NCI-H128 (cell line): ENCODE data around the gene FKBP2.
"Not testable (repeated sequence)": the region's sequence is repeated elsewhere in the genome, so short reads cannot be mapped to it uniquely, and the experiment has no call there.

ENCODE experiments used
- DNase-seq: peaks from one replicate; lab custom pipeline; 2025; ENCODE audit not compliant: unreplicated experiment; lab: John Stamatoyannopoulos, UW

The FKBP2 gene

DNA sequence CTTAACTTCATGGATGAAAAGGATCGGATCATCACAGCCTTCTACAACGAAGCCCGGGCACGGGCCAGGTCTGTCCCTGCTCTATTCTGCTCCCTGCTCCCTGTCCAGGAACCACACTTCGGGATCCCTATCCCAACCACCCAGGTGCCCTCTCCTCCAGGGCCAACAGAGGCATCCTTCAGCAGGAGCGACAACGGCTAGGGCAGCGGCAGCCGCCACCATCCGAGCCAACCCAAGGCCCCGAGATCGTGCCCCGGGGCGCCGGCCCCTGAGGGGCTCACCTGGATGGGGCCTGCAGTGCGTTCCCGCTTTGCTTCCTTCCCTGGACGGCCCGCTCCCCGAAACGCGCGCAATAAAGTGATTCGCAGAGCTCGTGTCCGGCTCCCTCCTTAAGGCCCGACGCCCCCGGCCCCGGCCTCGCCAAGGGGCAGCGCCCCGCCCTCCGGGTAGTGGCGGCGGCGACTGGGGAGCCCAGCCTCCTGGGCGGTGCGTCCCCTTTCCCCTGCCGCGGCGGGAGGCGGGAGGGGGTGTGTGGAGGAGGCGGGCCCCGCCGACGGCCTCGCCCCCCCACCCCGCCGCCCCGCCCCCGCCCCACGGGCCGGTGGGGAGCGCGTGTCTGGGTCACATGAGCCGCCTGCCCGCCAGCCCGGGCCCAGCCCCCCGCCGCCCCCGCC lies 6.8 kb upstream of the FKBP2 start, which contains the start of gene VEGFB:
Gene VEGFB, plus strand, starts transcription at position 672 of the 674 bp plus-strand sequence. CDS start 250 bp downstream, outside the sequence.
- DNase-seq, result no peak

GRCh38 chr11:64234647-64235379 lies 6.1 kb upstream of the FKBP2 start:
- no peak for DNase-seq

DNA sequence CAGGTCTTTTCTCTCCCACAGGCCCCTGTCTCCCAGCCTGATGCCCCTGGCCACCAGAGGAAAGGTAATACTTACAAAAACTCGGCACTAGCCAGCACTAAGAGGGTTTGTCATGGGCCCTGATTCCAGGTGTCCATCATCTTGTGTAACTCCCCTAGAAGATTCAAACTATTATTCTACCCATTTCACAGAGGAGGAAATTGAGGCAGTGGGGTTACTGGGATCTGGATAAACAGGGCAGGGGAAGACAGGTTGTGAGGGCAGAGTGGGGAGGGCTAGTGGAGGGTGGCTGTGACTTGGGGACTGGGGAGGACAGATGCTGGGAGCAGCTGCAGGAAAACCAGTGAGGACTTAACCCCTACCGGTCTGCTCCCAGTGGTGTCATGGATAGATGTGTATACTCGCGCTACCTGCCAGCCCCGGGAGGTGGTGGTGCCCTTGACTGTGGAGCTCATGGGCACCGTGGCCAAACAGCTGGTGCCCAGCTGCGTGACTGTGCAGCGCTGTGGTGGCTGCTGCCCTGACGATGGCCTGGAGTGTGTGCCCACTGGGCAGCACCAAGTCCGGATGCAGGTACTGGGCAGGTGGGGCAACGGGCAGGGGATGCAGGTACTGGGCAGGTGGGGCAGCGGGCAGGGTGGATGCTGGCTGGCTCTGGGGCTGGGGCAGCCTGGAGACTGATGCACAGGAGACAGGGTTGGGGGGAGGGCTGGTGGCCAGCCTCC lies 5.3 kb upstream of the FKBP2 start:
- DNase-seq, result no peak

GRCh38 chr11:64237484-64237951 lies 3.4 kb upstream of the FKBP2 start:
- no peak for DNase-seq

DNA sequence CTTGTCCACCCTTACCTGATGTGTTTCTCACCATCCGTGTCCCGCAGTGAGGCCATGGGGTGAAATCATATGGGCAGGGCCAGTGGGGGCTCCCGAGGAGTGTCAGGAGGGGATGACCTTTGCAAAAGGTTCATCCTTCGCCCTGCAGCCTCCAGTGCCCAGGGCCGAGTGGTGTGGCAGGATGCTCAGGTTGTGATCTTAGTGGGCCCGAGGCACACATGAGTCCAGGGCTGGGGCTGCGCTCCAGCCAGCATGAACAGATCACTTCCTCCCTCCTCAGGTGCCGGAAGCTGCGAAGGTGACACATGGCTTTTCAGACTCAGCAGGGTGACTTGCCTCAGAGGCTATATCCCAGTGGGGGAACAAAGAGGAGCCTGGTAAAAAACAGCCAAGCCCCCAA lies 2.8 kb upstream of the FKBP2 start:
- DNase-seq, result no peak

GRCh38 chr11:64238999-64239398 lies 1.9 kb upstream of the FKBP2 start:
- no peak for DNase-seq

DNA sequence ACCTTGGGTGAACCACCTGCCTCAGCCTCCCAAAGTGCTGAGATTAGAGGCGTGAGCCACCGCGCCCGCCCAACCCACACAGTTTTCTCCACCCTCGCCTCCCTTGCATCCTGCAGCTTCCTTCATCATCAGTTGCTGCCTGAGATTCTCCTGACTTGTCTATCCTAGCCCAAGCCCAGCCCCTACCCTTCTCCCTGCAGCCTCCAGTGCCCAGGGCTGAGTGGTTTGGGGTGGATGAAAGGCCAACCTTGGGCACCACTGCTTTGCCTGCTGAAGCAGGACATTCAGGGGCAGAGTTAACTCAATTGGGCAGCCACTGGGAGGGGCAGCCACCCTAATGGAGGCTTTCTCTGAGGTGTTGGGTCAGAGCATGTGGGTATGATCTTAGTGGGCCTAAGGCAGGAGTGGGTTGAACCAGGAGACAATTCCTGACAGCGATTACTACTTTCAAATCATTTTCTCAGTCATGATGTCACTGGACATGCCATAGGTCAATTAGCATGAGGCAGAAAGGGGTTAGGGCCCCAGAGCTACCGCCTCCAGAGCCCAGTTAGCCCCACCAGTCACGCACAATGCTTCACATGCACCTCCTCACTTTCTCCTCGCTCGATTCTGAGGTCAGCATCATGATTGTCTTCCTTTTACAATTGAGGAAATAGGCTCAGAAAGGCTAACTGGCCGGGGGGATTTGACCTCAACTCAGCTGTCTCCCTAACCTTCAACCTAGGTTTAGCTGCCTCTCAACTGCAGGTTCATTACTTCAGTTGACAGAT lies 1.0 kb upstream of the FKBP2 start:
- DNase-seq, result no peak

- DNase-seq, result peak; percentile 95
Measured at GRCh38 chr11:64241241-64241490, 271 bp downstream of the FKBP2 start.

- DNase-seq, result no peak
Measured at GRCh38 chr11:64241491-64242374, 838 bp downstream of the FKBP2 start.

GRCh38 chr11:64243236-64243854 lies 2.5 kb downstream of the FKBP2 start:
- DNase-seq, result no peak

- DNase-seq, result no peak
Measured at GRCh38 chr11:64244107-64244506, 3.2 kb downstream of the FKBP2 start.

DNA sequence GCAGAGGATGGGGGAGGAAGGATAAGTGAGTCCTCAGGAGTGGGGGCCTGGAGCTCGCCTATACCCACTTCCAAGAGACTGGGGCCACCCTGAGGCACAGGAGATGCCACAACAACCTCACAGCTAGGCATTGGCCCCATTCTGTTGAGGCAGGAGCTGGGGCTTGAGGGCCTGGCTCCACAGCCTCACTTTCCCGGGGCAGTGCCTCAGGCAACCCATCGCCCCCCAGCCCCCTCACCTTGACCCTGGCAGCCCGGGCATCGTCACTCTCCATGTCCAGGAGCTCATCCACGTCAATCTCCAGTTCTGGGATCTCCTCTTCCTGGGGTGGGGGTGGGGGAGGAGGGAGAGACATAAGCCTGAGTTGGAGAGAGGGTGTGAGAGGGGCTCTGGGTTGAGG lies 4.1 kb downstream of the FKBP2 start:
- DNase-seq, result no peak

- DNase-seq, result no peak
Measured at GRCh38 chr11:64245401-64245796, 4.5 kb downstream of the FKBP2 start.

- no peak for DNase-seq
Measured at GRCh38 chr11:64245797-64246620, 5.1 kb downstream of the FKBP2 start.

- DNase-seq, result not testable (repeated sequence)
Measured at GRCh38 chr11:64246621-64246870, 5.7 kb downstream of the FKBP2 start.

DNA sequence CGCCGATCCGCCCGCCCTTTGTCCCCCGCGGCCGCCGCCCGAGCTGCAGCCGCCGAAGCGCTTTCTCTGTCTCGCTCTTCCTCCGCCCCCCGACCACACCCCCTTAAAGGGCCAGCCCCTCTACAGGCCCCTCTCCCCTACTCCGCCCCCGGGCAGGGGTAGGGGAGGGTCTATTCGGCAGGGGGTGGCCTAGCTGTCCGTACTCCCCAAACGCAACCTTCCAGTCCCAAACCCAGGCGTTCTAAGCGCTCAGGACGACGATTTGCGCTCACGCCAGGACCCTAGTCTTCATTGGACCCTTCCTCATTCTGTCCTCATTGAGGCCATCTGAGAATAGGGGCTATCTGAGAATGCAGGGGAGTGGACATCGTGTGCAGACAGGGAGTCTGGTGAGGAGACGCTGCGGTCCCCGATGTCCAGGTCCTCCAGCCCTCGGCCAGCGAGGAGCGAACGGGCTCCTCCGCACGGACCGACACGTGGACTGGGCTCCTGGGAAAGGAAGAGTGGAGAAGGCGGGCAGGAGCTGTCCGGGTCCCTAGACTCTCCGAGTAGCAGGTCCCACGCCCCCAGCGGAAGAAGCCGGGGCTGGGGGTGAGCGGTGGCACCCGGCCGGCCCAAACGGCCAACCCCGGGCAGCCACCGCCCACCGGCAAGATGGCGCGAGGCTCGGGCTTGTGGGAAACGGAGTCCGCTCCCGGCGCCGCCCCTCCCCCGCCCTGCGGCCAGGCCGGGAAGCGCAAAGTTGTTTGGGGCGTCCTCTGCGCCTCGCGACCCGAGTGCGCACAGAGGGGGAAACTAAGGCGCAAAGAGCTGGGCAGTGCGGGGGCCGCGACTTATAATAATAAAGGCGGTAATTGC lies 6.2 kb downstream of the FKBP2 start, which contains the start of gene PPP1R14B:
Gene PPP1R14B, minus strand, starts transcription at position 73 of the 858 bp plus-strand sequence. CDS start 270 bp downstream, outside the sequence.
- peak; percentile 37 for DNase-seq

DNA sequence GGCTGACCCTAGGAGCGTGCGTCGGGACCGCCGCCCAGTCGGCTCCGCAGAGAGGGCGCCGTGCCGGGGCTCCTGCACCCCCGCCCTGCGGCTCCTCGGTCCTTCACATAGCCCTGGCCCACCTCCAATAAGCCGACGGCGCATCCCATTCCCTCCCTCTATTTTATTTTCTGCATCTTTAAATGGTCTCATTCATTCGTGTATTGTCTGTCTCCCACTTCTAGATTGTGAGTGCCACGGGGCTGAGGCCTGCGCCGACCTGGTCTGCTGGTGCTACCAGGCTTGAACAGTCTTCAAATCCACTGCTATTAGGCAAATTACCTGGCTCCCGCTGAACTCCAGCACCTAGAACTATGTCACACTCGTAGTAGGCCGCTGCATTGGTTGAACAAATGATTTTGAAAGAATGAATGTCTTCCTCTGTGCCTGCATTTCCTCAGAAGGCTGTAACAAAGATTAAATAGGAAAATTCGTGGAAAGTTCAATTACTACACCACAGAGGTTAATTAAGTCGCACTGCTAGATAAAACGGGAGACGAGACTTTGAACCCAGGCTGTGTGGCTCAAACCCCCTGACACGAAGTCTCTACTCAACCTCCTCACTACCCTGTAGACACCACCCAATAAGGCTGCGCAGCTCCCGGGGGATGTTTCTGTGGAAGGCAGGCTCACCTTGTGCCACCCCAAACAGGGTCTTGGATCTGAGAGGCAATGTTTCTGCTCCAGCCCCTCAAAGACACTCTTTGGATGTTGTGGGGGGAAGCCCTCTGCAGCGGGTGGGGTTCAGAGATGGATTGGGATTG lies 7.0 kb downstream of the FKBP2 start:
- DNase-seq, result no peak
